HG02973 (cell line): ENCODE measurements around the gene ADNP2.

Experiments used
- ATAC-seq: cut with Tn5 transposase; IDR thresholded peaks from one replicate; pipeline ENCODE4 v1.9.1; 2021; ENCODE audit warnings: moderate library complexity; ENCODE audit not compliant: unreplicated experiment

ADNP2 gene

DNA sequence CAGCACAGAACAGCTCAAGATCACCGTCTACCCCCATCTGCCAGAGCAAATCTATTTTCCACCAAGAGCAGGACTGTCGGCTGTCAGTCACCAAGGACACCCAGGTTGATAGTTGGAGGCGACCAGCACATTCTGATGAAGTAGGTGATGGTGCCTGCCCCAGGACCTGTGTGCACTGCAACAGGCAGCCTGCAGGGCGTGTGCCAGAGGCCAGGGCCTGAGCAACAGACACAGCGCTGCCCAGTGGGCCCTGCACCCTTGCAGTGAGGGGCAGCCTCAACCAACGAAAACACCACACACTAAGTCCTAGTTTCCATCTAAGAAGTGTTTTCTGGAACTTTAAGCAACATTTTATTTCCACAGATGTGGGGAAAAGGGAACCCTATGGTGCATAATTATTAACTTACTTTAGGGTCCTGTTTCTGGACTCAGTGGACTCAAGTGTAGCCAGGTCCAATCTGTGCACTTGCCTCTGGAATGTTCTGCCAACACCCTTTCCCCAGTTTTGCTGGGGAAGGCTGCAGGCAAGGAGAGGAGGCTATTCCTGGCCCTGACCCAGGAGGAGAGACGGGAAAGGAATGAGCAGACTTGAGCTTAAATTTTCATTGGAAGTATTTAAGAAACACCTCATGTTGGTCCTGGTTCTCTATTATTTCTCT, 61.5 kb downstream of the ADNP2 start:
- ATAC-seq: no peak

DNA sequence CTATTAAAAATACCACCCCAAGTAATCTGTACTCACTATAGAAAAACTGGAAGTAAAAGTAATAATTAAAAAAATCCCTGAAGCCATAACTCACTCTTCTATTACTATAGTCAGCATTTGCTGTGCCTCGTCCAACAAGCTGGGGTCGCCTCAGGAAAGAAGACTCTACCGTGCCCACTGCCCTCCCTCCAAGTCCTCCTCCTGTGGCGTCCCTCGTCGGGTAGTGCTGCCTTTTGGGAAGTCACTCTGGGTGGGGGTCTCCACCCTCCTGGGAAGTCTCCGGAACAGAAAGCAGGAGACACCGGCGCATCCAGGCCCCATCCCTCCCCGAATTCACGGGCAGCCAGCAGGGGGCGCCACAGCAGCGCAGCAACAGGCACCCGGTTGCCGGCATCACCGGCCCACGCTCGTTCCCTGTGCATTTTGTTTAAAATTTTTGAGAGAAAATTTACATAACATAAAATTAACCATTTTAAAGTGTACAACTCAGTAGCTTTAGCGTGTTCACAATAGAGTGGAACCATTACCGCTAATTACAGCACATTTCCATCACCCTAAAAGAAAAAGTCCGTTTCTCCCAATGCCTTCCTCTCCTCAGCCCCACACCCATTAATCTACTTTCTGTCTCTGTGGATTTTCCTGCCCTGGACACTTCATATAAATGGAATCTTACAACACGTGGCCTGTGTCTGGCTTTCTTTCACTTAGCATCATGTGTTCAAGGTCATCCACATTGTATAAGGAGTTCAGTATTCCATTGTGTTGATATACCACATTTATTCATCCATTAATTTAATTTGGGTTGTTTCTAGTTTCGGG, 62.2 kb downstream of the ADNP2 start:
- no peak for ATAC-seq

DNA sequence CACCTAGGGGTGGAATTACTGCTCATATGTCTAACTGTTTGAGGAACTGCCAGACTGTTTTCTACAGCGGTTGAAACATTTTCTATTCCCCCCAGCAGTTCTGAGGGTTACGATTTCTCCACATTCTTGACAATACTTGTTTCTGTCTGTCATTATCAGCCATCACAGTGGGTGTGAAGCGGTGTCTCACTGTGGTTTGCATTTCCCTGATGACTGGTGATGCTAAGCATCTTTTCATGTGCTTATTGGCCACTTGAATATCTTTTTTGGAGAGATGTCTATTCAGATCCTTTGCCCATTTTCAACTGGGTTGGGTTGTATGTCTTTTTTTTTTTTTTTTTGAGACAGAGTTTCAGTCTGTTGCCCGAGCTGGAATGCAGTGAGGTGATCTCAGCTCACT, 63.0 kb downstream of the ADNP2 start:
- no peak for ATAC-seq

DNA sequence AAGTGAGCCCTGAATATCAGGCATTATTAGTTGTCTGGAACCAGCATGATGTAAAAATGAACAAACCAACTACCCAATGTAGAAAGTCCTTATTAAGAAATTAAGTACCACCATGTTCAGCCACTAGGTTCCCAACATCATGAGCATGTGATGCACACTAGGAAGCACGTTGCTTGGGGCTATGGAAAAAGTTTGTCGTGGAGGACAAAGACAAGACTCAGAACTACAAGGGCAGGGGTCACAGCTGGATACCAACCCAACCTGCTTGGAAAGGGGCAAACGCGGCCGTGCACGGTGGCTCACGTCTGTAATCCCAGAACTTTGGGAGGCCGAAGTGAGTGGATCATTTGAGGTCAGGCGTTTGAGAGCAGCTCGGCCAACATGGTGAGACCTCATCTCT, 64.0 kb downstream of the ADNP2 start:
- ATAC-seq: no peak

DNA sequence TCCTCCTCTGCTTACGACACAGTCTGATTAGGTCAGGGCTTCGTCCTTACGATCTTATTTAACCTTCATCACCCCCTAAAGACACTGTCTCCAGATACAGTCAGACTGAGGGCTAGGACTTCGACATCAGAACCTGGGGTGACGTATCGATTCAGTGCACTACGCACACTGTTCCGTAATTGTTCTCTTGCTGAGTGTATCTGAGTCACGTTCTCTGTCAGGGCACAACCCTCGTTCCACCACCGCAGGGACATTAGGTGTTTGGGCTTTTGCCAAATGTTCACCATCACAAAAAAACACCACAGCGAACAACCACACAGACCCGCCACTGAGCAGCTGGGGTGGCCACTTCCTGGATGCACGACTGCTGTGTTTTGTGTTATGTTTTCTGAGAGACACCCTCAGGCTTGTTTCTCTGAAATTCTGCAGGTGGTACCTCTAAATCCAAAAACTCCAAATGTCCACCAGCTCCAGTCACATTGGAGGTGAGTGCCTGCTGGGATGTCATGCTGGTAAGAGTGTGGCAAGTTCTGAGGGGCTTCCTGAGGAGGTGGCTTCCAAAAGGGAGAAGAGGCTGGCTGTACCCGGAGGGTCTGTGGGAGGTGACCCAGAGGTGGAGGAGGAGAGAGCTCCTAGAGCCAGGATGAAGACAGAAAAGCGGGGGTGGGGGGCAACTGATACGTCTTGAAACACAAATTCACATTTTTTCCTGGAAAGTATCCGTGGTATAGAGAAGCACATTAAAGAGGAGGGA, 66.6 kb downstream of the ADNP2 start:
- ATAC-seq: no peak

DNA sequence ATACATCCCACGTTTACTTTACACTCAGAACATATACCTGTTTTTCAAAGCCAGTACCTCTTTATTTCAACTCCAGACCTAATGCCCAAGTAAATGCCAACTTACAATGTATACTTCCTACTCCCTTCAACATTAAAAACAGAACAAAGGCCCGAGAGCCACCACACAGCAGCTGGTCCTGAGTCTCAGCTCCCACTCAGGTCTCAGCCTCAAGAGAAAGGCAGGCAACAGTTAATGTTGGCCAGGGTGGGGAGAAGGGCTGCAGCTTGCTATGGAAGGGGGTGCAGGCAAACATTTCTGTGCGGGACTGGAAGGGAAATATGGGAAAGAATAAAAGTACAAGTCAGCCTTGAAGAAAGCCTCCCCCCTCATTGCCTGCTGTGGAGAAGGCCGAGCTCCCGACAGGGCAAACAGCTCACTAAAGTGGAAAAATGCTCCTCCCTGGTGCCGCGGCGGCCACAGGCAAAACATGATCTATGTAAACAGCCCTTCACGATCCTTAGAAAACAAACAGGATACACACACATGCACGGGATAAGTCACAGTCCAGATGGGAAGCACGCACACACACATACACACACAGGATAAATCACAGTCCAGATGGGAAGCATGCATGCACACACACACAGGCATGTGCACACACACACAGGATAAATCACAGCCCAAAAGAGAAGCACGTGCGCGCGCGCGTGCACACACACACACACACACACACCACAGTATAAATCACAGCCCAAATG, 67.4 kb downstream of the ADNP2 start:
- ATAC-seq: no peak

DNA sequence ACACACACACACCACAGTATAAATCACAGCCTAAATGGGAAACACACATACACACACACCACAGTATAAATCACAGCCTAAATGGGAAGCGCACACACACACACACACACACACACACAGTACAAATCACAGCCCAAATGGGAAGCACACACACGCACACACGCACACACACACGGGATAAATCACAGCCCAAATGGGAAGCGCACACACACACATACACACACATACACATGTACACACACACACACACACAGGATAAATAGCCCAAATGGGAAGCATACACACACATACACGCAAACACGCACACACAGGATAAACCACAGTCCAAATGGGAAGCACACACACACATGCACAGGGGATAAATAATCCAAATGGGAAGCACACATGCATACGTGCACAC, 68.1 kb downstream of the ADNP2 start:
- no peak for ATAC-seq

DNA sequence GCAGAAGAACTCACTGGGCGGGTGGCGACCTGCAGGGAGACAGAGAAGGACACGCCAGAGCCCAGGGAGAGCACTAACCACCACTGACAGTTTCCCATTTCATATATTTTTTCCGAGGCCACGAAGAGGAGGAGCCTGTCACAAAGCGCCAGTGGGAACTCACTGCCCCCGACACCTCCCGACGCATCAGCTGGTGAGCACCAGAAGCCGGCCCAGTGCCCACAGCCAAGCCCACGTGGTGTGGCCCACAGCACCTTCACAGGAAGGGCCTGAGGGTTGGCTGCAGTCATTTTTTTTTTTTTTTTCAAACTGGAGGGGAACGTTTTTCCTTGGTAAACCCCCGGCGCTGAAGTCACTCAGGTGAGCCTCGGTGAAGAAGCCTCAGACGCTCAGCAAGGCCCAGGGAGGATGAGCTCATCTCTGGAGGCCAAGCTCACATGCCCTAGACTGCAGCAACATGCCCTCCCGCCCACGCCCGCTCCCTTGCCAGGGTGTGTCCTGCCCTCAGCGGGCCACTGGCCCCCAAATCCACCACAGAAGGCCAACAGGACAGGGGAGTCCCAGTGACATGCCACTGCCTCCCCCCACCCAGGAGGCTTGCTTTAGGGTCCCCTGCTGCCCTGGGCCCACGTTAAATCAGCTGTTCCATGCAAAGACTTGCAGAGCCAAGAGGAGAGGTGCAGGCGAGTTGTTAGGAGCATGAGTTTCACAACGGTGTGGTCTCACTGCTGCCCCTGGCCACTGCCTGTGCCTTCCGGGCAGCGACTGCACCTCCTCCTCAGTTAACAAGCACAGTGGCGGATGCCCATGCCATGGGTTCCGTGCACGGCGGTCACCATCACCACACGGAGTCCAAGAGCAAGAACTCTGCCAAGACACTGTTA, 70.1 kb downstream of the ADNP2 start:
- ATAC-seq: no peak

DNA sequence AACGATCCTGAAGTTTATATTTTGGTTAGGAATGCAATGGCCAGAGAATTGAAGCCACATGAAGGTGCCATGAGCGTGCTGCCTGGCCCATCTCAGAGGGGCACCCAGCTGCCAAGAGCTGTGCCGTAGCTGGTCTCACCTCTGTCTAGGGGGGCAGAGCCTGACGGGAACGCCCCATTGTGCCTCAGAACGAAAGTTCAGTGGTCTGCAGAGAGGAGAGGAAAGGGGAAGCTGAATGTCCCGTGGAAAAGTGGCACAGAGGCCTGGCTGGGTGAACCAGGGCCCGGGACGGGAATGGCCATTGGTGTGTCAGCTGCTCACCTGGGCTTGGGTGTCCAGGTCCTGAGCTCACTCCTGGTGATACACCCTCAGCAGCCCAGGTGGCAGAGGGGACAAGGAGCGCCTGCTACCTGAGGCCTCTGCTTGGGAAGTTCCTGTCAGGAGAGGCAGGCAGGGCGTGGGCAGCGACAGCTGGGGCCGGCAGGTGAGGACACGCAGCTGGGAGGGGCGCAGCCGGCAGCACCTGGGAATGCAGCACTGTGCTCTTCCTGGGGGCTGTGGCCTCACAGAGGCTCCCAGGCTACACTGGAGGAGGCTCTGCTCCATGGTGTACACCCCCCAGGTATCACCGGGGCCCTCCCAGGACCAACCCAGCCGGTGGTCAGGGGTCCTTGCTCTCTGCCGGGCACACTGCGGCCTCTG, 70.9 kb downstream of the ADNP2 start:
- ATAC-seq: no peak

DNA sequence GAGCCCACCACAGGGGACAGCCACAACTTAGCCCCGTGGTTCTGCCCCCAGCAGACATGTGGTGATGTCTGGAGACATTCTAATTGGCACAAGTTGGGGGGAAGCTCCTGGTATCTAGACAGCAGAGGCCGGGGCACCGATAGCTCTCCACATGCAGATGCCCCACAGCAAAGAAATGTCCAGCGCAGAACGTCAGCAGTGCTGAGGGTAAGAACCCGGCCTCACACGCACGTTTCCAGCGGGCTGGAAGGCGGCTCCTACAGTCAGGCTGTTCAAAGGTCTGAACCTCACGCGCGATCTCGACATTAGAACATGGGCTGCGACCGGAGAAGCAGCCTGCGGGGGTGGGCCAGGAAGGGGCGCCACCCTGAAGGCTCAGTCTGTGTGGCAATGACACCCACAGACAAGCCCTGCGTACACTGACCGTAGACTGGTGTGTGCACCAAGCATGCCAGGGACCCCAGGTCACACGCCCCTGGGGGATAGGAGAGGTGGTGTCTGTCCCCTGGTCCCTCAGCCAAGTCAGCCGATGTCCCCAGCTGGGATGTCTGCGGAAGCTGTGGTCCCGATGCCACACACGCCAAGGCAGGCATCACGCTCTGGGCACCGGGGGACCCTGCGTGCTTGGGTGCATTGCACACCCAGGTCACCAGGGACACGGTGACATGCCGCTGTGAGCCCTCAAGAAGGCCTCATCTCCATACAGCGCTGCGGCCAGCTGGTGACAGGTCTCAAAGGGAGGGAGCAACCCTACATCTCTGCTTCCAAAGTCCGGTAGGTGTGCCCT, 71.9 kb downstream of the ADNP2 start:
- no peak for ATAC-seq

DNA sequence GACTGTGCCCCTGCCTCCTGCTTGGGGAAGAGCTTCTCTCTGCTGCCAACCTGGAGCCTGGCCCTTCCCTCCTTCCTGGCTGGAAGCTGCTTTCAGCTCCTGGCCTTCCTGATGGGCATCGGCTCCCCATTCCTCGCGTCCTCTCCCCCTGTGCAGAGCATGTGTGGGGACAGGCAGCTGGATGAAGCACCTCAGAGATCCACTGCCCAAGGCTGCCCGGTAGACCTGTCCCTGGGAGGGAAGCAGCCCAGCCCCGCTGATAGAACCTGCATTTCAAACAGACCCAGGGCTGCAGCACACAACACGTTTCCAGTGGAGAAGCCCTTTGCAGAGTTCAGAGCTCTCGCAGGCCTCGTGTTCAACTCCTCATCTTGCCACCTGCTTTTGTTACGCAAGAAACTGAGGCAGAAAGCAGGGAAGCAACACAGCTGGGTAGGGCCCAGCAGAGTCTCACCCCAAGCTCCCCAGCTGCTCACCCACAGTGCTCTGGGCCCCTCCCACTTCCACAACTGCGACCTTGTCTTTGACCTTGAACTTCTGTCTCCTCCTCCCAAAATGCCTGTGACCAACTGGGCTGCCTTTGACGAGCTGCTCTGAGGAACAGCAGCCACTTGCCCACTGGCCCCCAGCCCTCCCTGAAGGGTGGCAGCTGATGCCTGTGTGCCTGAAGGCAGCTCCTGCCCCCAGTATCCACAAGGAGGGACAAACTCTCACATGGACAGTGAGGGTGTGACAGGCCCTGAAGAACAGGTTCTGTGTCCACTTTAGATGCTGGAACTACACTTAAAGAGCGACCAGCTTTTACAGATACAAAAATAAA, 72.8 kb downstream of the ADNP2 start:
- ATAC-seq: no peak

DNA sequence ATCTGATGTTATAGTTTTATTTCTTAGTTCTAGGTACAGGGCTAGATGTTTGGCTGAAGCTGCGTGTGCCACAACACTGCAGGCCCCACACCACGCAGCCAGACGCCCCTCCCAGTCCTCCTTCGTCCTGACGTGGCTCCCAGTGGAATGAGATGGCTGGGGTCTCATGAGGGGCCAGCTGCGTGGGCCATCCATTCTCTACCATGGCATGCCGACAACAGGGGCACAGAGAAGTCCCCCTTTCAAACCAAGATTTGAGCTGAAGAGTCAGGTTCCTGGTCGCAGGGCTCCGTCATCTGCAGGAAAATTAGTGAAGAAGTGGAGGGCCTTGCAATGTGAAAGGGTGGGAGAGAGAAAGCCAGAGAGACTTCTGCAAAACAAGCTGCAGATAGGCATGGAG, 73.8 kb downstream of the ADNP2 start:
- no peak for ATAC-seq

DNA sequence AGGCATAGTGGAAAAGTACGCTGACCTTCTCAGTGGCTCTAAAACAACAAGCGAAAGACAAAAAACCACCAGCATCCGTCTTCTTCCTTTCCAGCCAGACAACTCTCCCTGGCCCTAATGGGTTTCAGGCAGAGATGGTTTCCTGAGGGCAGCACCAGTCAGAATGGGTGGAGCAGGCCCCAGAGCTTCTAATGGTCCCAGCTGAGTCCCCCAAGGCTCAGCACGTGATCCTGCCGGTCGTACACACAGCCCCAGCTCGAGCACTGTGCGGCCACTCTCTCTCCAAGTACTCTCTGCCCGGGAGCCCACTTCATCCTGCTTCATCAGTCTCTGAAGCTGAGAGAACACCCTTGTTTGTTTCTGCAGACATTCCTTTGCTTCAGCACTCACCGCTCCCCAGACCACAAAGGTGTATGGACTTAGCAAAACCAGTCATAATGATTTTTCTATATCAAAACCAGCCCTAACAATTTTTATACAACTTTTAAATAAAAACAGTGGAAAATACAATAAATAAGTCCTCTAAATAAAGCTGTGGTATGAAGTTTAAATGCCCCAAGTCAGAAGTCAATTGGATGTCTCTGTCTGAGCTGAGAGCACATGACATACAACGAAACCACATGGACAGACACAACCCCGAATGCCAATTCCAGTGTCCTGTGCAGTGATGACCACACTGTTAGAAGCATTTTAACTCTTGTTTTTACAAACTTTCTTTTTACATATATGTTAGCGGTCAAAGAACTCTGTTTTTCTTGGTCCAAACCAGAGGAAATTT, 74.4 kb downstream of the ADNP2 start:
- ATAC-seq: no peak

DNA sequence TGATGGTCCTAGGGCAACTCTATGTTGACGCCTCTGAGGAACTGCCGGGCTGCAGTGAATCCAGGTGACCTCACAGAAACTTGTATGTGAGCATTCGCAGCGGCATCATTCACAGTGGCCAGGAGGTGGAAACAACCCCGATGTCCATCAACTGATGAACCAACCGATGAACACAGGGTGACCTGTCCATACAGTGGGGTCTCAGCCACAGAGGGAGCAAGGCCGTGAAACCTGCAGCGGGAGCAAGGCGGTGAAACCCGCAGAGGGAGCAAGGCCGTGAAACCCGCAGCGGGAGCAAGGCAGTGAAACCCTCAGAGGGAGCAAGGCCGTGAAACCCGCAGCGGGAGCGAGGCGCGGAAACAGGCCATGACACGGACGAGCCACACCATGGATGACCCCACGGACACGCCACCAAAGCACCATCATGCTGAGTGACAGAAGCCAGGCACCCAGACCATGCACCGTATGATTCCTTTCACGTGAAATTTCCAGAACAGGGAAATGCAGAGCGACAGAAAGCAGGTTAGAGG, 75.2 kb downstream of the ADNP2 start:
- ATAC-seq: no peak

DNA sequence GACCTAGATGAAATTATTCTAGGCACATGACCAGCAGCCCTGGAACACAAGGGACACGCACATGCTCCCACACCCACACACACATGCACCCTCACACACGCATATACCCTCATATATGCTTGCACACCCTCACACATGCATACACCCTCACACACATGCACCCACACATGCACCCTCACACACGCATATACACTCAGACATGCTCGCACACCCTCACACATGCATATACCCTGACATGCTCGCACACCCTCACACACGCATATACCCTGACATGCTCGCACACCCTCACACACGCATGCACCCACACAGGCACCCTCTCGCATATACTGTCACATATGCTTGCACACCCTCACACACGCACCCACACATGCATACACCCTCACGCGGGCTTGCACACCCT, 76.5 kb downstream of the ADNP2 start:
- ATAC-seq: no peak

DNA sequence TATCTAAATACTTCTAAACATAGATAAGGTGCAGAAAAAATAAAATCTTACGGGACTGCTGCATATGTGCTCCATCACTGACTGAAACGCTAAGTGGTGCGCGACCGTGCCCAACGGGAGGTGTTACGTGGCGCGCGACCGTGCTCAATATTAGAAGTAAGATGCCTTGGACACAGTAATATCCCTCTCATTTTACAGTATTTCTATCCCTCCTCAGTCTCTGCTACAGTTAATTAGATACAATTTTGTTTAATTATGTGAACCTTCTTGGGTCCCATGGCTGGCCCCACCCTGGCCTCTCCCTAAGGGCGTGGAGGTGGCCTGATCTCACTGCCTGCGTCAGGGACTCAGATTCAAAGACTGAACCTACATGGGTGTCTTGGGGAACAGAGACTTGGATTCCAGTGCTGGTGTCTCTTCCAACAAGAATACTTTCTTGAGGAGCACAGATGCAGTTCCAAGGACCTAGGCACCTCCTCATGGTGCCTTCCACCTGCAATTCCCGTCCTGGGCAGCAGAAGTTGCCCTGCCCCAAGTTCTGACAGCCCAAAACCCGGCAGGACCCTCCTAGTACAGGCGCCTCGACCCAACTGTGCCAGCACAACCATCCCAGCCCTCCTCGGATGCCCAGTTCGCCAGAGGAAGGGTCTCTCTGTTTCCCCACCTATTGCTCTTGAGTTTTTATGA, 79.0 kb downstream of the ADNP2 start:
- ATAC-seq: no peak
